ENCODE results near the gene KCND1. TPM values are rescaled to one million over a fixed set of nuclear protein-coding genes. Genes with fewer than 3 reads are reported as not detected.

The KCND1 gene
- total RNA-seq, 2 donors from 2014 or later, result 1.3 to 1.5 TPM

Other genes starting within 250 kb of the KCND1 start
- not detected for gene GLOD5, start 210.1 kb downstream of the KCND1 start, total RNA-seq
- under 1 TPM in 1 of 2 donors, not detected in 1; 0.20 TPM for gene GATA1, start 185.3 kb downstream of the KCND1 start, total RNA-seq
- 10 to 100 TPM; 27.1 to 30.4 TPM for gene HDAC6, start 169.8 kb downstream of the KCND1 start, total RNA-seq
- gene ERAS, start 145.3 kb downstream of the KCND1 start, total RNA-seq, result not detected
- 10 to 100 TPM in 1 of 2 donors, 1 to 10 TPM in 1; 4.3 to 12.5 TPM for gene PCSK1N, start 136.2 kb downstream of the KCND1 start, total RNA-seq
- gene TIMM17B, start 74.1 kb downstream of the KCND1 start, total RNA-seq, result 10 to 100 TPM; 49.2 to 56.5 TPM
- gene PQBP1, start 73.9 kb downstream of the KCND1 start, total RNA-seq, result 10 to 100 TPM; 44.4 to 66.7 TPM
- 10 to 100 TPM; 16.8 to 18.8 TPM for gene SLC35A2, start 60.2 kb downstream of the KCND1 start, total RNA-seq
- gene PIM2, start 52.8 kb downstream of the KCND1 start, total RNA-seq, result 1 to 10 TPM; 5.4 to 9.1 TPM
- gene OTUD5, start 14.2 kb downstream of the KCND1 start, total RNA-seq, result 10 to 100 TPM; 15.4 to 23.9 TPM
- 10 to 100 TPM in 1 of 2 donors, 1 to 10 TPM in 1; 9.6 to 16.0 TPM for gene GRIPAP1, start 30.4 kb upstream of the KCND1 start, total RNA-seq
- gene TFE3, start 71.5 kb upstream of the KCND1 start, total RNA-seq, result 10 to 100 TPM; 25.8 to 60.3 TPM
- 1 to 10 TPM; 1.3 to 2.2 TPM for gene CCDC120, start 87.2 kb upstream of the KCND1 start, total RNA-seq
- gene PRAF2, start 102.2 kb upstream of the KCND1 start, total RNA-seq, result 10 to 100 TPM; 11.5 to 29.7 TPM
- gene WDR45, start 108.0 kb upstream of the KCND1 start, total RNA-seq, result 100 to 1,000 TPM in 1 of 2 donors, 10 to 100 TPM in 1; 78.3 to 117 TPM
- gene GPKOW, start 151.9 kb upstream of the KCND1 start, total RNA-seq, result 10 to 100 TPM; 17.7 to 26.1 TPM
- 10 to 100 TPM; 18.9 to 23.4 TPM for gene MAGIX, start 190.9 kb upstream of the KCND1 start, total RNA-seq
- 10 to 100 TPM; 47.8 to 64.8 TPM for gene PLP2, start 200.1 kb upstream of the KCND1 start, total RNA-seq
- gene PRICKLE3, start 214.5 kb upstream of the KCND1 start, total RNA-seq, result 10 to 100 TPM in 1 of 2 donors, 1 to 10 TPM in 1; 7.2 to 12.7 TPM
- 1 to 10 TPM; 2.8 to 3.5 TPM for gene SYP, start 228.3 kb upstream of the KCND1 start, total RNA-seq

All from right atrium auricular region (tissue), 2 donors.